Endothelial cell (in vitro differentiated cells): ENCODE measurements around the gene SGCD. TPM values are rescaled to one million over a fixed set of nuclear protein-coding genes. Genes with fewer than 3 reads are reported as not detected.

Experiments
- DNase-seq: peaks from one replicate; pipeline ENCODE4 v3.0.0; 2021; ENCODE audit warnings: low spot score
- H3K27ac Mint-ChIP-seq: one replicate; pipeline ENCODE4 v1.8.0; 2021; ENCODE audit warnings: mixed read lengths, inconsistent platforms; ENCODE audit not compliant: unreplicated experiment
- H3K27me3 Mint-ChIP-seq: one replicate; pipeline ENCODE4 v1.8.0; 2021; ENCODE audit warnings: mild to moderate bottlenecking, moderate library complexity, mixed read lengths, inconsistent platforms; ENCODE audit not compliant: unreplicated experiment
- H3K36me3 Mint-ChIP-seq: one replicate; pipeline ENCODE4 v1.8.0; 2021; ENCODE audit warnings: mild to moderate bottlenecking, low read depth, mixed read lengths, inconsistent platforms; ENCODE audit not compliant: unreplicated experiment
- H3K4me1 Mint-ChIP-seq: one replicate; pipeline ENCODE4 v1.8.0; 2021; ENCODE audit warnings: mild to moderate bottlenecking, mixed read lengths, inconsistent platforms; ENCODE audit not compliant: unreplicated experiment
- H3K4me3 Mint-ChIP-seq: one replicate; pipeline ENCODE4 v1.8.0; 2021; ENCODE audit warnings: mild to moderate bottlenecking, mixed read lengths, inconsistent platforms; ENCODE audit not compliant: unreplicated experiment
- H3K9me3 Mint-ChIP-seq: one replicate; pipeline ENCODE4 v1.8.0; 2021; ENCODE audit warnings: mixed read lengths, inconsistent platforms; ENCODE audit not compliant: unreplicated experiment
- CTCF ChIP-seq: fragments of 200-600 bp; sonication (generic); IDR thresholded peaks from one replicate; pipeline ENCODE4 v1.5.0; 2021; ENCODE audit warnings: antibody characterized with exemption; ENCODE audit not compliant: unreplicated experiment
- total RNA-seq: library from RNA; stranded (reverse); fragmentation: NEBNext Ultra II Directional; extraction: Animal tissue kit (Norgen Biotek cat#: 25700); gene quantifications from one replicate; pipeline ENCODE4 v1.2.1, GENCODE V29; 2021; ENCODE audit not compliant: unreplicated experiment

Gene SGCD
- total RNA-seq, 1 donor from 2014 or later = 1.2 TPM

GRCh38 chr5:156589946-156590216 is 262.9 kb downstream of the SGCD start:
- no peaks in the 10 kb centered on the region for H3K9me3 Mint-ChIP-seq
- TF ChIP-seq CTCF = no peak
- no peak overlapping the region for H3K27ac Mint-ChIP-seq
- no peaks in the 10 kb centered on the region for H3K27me3 Mint-ChIP-seq
- H3K4me1 Mint-ChIP-seq = no peaks in the 10 kb centered on the region
- DNase-seq = no peak
- no peak overlapping the region for H3K4me3 Mint-ChIP-seq
- H3K36me3 Mint-ChIP-seq = no peaks in the 10 kb centered on the region

- H3K27ac Mint-ChIP-seq = no peak overlapping the region
- no peak overlapping the region for H3K4me3 Mint-ChIP-seq
- H3K4me1 Mint-ChIP-seq = no peaks in the 10 kb centered on the region
- no peak for TF ChIP-seq CTCF
- H3K36me3 Mint-ChIP-seq = no peaks in the 10 kb centered on the region
- H3K9me3 Mint-ChIP-seq = no peaks in the 10 kb centered on the region
- DNase-seq = no peak
- H3K27me3 Mint-ChIP-seq = no peaks in the 10 kb centered on the region
These were observed 264.0 kb downstream of the SGCD start for GRCh38 chr5:156590978-156591377.

- no peak for DNase-seq
- H3K36me3 Mint-ChIP-seq = no peaks in the 10 kb centered on the region
- no peaks in the 10 kb centered on the region for H3K9me3 Mint-ChIP-seq
- no peaks in the 10 kb centered on the region for H3K27me3 Mint-ChIP-seq
- H3K27ac Mint-ChIP-seq = no peak overlapping the region
- H3K4me1 Mint-ChIP-seq = no peaks in the 10 kb centered on the region
- no peak overlapping the region for H3K4me3 Mint-ChIP-seq
- TF ChIP-seq CTCF = no peak
These were observed 264.7 kb downstream of the SGCD start for GRCh38 chr5:156591631-156592030.

GRCh38 chr5:156593546-156593945 is 266.6 kb downstream of the SGCD start:
- H3K9me3 Mint-ChIP-seq = no peaks in the 10 kb centered on the region
- no peak for TF ChIP-seq CTCF
- H3K36me3 Mint-ChIP-seq = no peaks in the 10 kb centered on the region
- H3K4me3 Mint-ChIP-seq = no peak overlapping the region
- no peak overlapping the region for H3K27ac Mint-ChIP-seq
- DNase-seq = no peak
- no peaks in the 10 kb centered on the region for H3K4me1 Mint-ChIP-seq
- H3K27me3 Mint-ChIP-seq = no peaks in the 10 kb centered on the region

- H3K4me3 Mint-ChIP-seq = no peak overlapping the region
- no peak for TF ChIP-seq CTCF
- DNase-seq = no peak
- no peaks in the 10 kb centered on the region for H3K27me3 Mint-ChIP-seq
- no peaks in the 10 kb centered on the region for H3K36me3 Mint-ChIP-seq
- no peaks in the 10 kb centered on the region for H3K9me3 Mint-ChIP-seq
- H3K4me1 Mint-ChIP-seq = no peaks in the 10 kb centered on the region
- no peak overlapping the region for H3K27ac Mint-ChIP-seq
These were observed 267.4 kb downstream of the SGCD start for GRCh38 chr5:156594406-156594805.
